Common myeloid progenitor, CD34-positive (primary cell): ENCODE measurements around the gene CC2D1A.

ENCODE experiments used
- CTCF ChIA-PET: fragments of 350-600 bp; sonication (Branson Sonifier 250); formaldehyde crosslinking; loops from one replicate; lab custom pipeline; 2021; ENCODE audit warnings: antibody characterized with exemption; lab: Charles Lee
- POLR2A ChIA-PET: fragments of 350-600 bp; sonication (Branson Sonifier 250); formaldehyde crosslinking; loops from one replicate; lab custom pipeline; 2021; ENCODE audit warnings: antibody characterized with exemption; lab: Charles Lee
- DNase-seq, 3 donors: peaks; one replicate each; pipeline versions ENCODE4 v3.0.0 to v3.0.0-alpha.2; 2013
- H3K27ac ChIP-seq, 2 experiments: 1 replicate in 1 of 2; 2 replicates in 1 of 2; pipeline ENCODE4 v1.7.0; 2013; ENCODE audit warnings: inconsistent platforms in 2 of 2, low read length in 2 of 2, mild to moderate bottlenecking in 2 of 2, low read depth in 1 of 2, moderate library complexity in 1 of 2; ENCODE audit not compliant: severe bottlenecking in 2 of 2, insufficient read depth in 1 of 2, poor library complexity in 1 of 2
- H3K27me3 ChIP-seq, 5 experiments: replicated peaks in 2 of 5; 1 replicate in 3 of 5; 2 replicates in 2 of 5; pipeline versions ENCODE4 v1.6.1 to v1.7.0; 2013; ENCODE audit warnings: low read length in 4 of 5, mild to moderate bottlenecking in 2 of 5, moderate library complexity in 2 of 5, inconsistent platforms in 1 of 5; ENCODE audit not compliant: insufficient read depth in 5 of 5, control insufficient read depth in 4 of 5
- H3K36me3 ChIP-seq, 4 experiments: 1 replicate in 2 of 4; 2 replicates in 2 of 4; pipeline versions ENCODE4 v1.6.1 to v1.7.0; 2013; ENCODE audit warnings: low read length in 3 of 4, control low read depth in 1 of 4, mild to moderate bottlenecking in 1 of 4; ENCODE audit not compliant: control insufficient read depth in 4 of 4, insufficient read depth in 4 of 4
- H3K4me1 ChIP-seq, 4 experiments: 1 replicate in 3 of 4; 2 replicates in 1 of 4; pipeline versions ENCODE4 v1.6.1 to v1.7.1; 2013; ENCODE audit warnings: low read length in 3 of 4, mild to moderate bottlenecking in 3 of 4, control low read depth in 1 of 4, inconsistent platforms in 1 of 4, moderate library complexity in 1 of 4; ENCODE audit not compliant: control insufficient read depth in 4 of 4, insufficient read depth in 4 of 4; ENCODE audit errors: control extremely low read depth in 1 of 4
- H3K4me3 ChIP-seq, 7 experiments: 1 replicate in 4 of 7; 2 replicates in 3 of 7; pipeline versions ENCODE4 v1.5.1 to v1.7.0; 2013; ENCODE audit warnings: mild to moderate bottlenecking in 7 of 7, low read length in 6 of 7, moderate library complexity in 6 of 7, inconsistent platforms in 2 of 7, low read depth in 2 of 7, control low read depth in 1 of 7; ENCODE audit not compliant: insufficient read depth in 4 of 7, control insufficient read depth in 1 of 7; ENCODE audit errors: extremely low read depth in 1 of 7
- H3K9me3 ChIP-seq, 5 experiments: 1 replicate in 4 of 5; 2 replicates in 1 of 5; pipeline versions ENCODE4 v1.6.1 to v1.7.1; 2013; ENCODE audit warnings: low read length in 4 of 5, mild to moderate bottlenecking in 2 of 5, inconsistent platforms in 1 of 5, low read depth in 1 of 5, moderate library complexity in 1 of 5; ENCODE audit not compliant: control insufficient read depth in 4 of 5, insufficient read depth in 2 of 5; ENCODE audit errors: control extremely low read depth in 1 of 5
- WGBS: methylation state at CpG from one replicate; pipeline ENCODE4 v1.1.5; 2013; ENCODE audit not compliant: insufficient coverage; 5-methylcytosine and 5-hydroxymethylcytosine counted together

The CC2D1A gene

GRCh38 chr19:13952154-13952930 lies 46.3 kb downstream of the CC2D1A start, which contains the start of gene DCAF15:
Gene DCAF15 (plus strand): TSS chr19:13952509. CDS start chr19:13952513, 4 bp downstream.
- Histone ChIP-seq H3K4me3 (peak within 1 kb of the TSS; percentile 69 to 91 (median 81)), H3K4me1 (peaks cover 0 to 16% (median 13%) of the 10 kb centered on the region in 4 experiments), H3K27me3 (no peaks in the 10 kb centered on the region), H3K36me3 (peaks cover 10 to 33% (median 27%) of the 10 kb centered on the region in 4 experiments), H3K27ac (peak within 1 kb of the TSS; percentile 79 to 87), H3K9me3 (no peaks in the 10 kb centered on the region)
- POLR2A ChIA-PET: interaction anchor here (0.5 to 0.9 kb wide), 2 partner anchors 9 to 37 kb away, joined by 3 read pairs; no protein-coding TSS in a partner anchor
- 0% methylated on average over 32 of the region's 65 CpGs for WGBS
- DNase-seq: peak; percentile 100
- CTCF ChIA-PET: interaction anchor here (1.1 to 2.8 kb wide), 9 partner anchors 10 to 79 kb away, joined by 3 to 10 read pairs (median 4); partner anchors contain the start of gene IL27RA

GRCh38 chr19:13952931-13953531 lies 47.0 kb downstream of the CC2D1A start:
- peak overlapping the region; percentile 40 to 87 for H3K27ac ChIP-seq
- H3K4me1 ChIP-seq: peaks cover 0 to 16% (median 13%) of the 10 kb centered on the region in 4 experiments
- H3K4me3 ChIP-seq: peak overlapping the region; percentile 36 to 91 (median 79)
- WGBS: 3% methylated on average over 13 of the region's 13 CpGs
- CTCF ChIA-PET: interaction anchor here (0.9 to 2.8 kb wide), 12 partner anchors 9 to 90 kb away, joined by 3 to 10 read pairs (median 4); partner anchors contain the start of gene IL27RA
- DNase-seq: no peak
- H3K9me3 ChIP-seq: no peaks in the 10 kb centered on the region
- POLR2A ChIA-PET: interaction anchor here (0.5 to 0.9 kb wide), 3 partner anchors 8 to 36 kb away, joined by 3 to 4 read pairs (median 3); no protein-coding TSS in a partner anchor
- no peaks in the 10 kb centered on the region for H3K27me3 ChIP-seq
- H3K36me3 ChIP-seq: peaks cover 10 to 38% (median 32%) of the 10 kb centered on the region in 4 experiments

DNA sequence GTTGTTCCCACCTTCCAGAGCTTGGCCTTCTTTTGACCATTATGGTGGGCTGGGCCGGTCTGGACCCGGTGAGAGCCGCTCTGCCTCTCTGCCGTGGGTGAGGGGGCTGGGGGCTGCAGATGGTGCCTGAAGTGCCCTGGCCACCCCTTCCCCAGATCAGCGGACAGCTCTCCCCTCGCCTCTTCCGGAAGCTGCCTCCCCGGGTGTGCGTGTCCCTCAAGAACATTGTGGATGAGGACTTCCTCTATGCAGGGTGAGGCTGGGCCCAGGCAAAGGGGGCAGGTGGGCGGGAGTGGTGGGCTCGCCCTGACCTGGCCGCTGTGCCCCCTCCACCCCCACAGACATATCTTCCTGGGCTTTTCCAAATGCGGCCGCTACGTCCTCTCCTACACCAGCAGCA lies 48.2 kb downstream of the CC2D1A start:
- no peak for DNase-seq
- peaks cover 10 to 50% (median 41%) of the 10 kb centered on the region in 4 experiments for H3K36me3 ChIP-seq
- 87% methylated on average over 10 of the region's 15 CpGs for WGBS
- no peaks in the 10 kb centered on the region for H3K9me3 ChIP-seq
- peaks cover 0 to 16% (median 13%) of the 10 kb centered on the region in 4 experiments for H3K4me1 ChIP-seq
- peak overlapping the region in 3 of 7 experiments; percentile 10 to 82 (median 81) for H3K4me3 ChIP-seq
- no peaks in the 10 kb centered on the region for H3K27me3 ChIP-seq
- ChIA-PET CTCF (interaction anchor here (0.8 to 2.8 kb wide), 5 partner anchors 14 to 76 kb away, joined by 3 to 10 read pairs (median 5); no protein-coding TSS in a partner anchor), POLR2A (no interaction called here)
- peak overlapping the region in 1 of 2 experiments; percentile 54 for H3K27ac ChIP-seq

GRCh38 chr19:13955662-13956364 lies 49.8 kb downstream of the CC2D1A start:
- no peak for DNase-seq
- no peak overlapping the region for H3K4me3 ChIP-seq
- no peaks in the 10 kb centered on the region for H3K27me3 ChIP-seq
- no peaks in the 10 kb centered on the region for H3K9me3 ChIP-seq
- H3K36me3 ChIP-seq: peaks cover 10 to 66% (median 51%) of the 10 kb centered on the region in 4 experiments
- H3K27ac ChIP-seq: no peak overlapping the region
- ChIA-PET CTCF (interaction anchor here (0.6 to 2.6 kb wide), 6 partner anchors 16 to 116 kb away, joined by 3 to 7 read pairs (median 4); partner anchors contain the start of gene MISP3), POLR2A (no interaction called here)
- 98% methylated on average over 40 of the region's 42 CpGs for WGBS
- H3K4me1 ChIP-seq: peaks cover 0 to 16% (median 13%) of the 10 kb centered on the region in 4 experiments

DNA sequence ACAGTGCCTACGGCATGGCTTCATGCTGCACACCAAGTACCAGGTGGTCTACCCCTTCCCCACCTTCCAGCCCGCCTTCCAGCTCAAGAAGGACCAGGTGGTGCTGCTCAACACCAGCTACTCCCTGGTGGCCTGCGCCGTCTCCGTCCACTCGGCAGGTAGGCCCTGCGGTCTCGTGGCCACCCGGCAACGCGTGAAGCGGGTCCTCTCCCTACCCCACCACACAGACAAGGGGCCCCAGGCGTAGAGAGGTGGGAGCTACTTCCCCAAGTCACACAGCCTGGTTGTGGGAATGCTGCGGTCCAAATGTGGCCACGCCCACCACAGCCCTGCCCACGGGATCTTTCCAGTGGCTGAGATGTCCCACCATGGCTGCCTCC lies 50.4 kb downstream of the CC2D1A start:
- Histone ChIP-seq H3K9me3 (no peaks in the 10 kb centered on the region), H3K36me3 (peaks cover 10 to 69% (median 54%) of the 10 kb centered on the region in 4 experiments), H3K27me3 (no peaks in the 10 kb centered on the region), H3K4me3 (no peak overlapping the region), H3K27ac (no peak overlapping the region), H3K4me1 (peaks cover 0 to 16% (median 13%) of the 10 kb centered on the region in 4 experiments)
- POLR2A ChIA-PET: no interaction called here
- no peak for DNase-seq
- CTCF ChIA-PET: interaction anchor here (0.6 to 2.6 kb wide), 6 partner anchors 17 to 115 kb away, joined by 3 to 7 read pairs (median 4); partner anchors contain the start of gene MISP3
- WGBS: 100% methylated on average over 4 of the region's 16 CpGs

GRCh38 chr19:13957051-13957450 lies 51.0 kb downstream of the CC2D1A start:
- Histone ChIP-seq H3K9me3 (no peaks in the 10 kb centered on the region), H3K36me3 (peaks cover 10 to 76% (median 56%) of the 10 kb centered on the region in 4 experiments), H3K4me3 (no peak overlapping the region), H3K27ac (peak overlapping the region in 1 of 2 experiments; percentile 34), H3K27me3 (no peaks in the 10 kb centered on the region), H3K4me1 (peaks cover 0 to 15% (median 13%) of the 10 kb centered on the region in 4 experiments)
- DNase-seq: no peak
- ChIA-PET CTCF (interaction anchor here (0.8 to 2.0 kb wide), 3 partner anchors 68 to 97 kb away, joined by 3 to 7 read pairs (median 3); no protein-coding TSS in a partner anchor), POLR2A (no interaction called here)
- WGBS: 96% methylated on average over 5 of the region's 8 CpGs
